GM12878 (cell line): ENCODE data around the gene GLI1. TPM values are rescaled to one million over a fixed set of nuclear protein-coding genes. Genes with fewer than 3 reads are reported as not detected.

ENCODE experiments used
- CREB1 ChIP-seq: IDR thresholded peaks from 2 replicates; pipeline ENCODE4 v1.6.1; 2012; ENCODE audit warnings: low read depth, mild to moderate bottlenecking, inconsistent platforms
- CUX1 ChIP-seq: IDR thresholded peaks from 2 replicates; pipeline ENCODE4 v1.6.1; 2012; ENCODE audit warnings: improper control_type of control experiment, low read depth, low read length; ENCODE audit not compliant: insufficient replicate concordance
- E2F8 ChIP-seq: fragments of 450-650 bp; IDR thresholded peaks from 2 replicates; pipeline ENCODE4 v1.6.1; 2018; ENCODE audit warnings: mild to moderate bottlenecking, low read depth, moderate library complexity; ENCODE audit not compliant: partially characterized antibody
- HCFC1 ChIP-seq: fragments of 150-350 bp; IDR thresholded peaks from 2 replicates; pipeline ENCODE4 v1.6.1; 2014; ENCODE audit warnings: low read length
- IKZF1 ChIP-seq: fragments of 450-650 bp; conservative IDR thresholded peaks from 2 replicates; pipeline ENCODE4 v1.6.1; 2017; ENCODE audit warnings: antibody characterized with exemption, mild to moderate bottlenecking
- IKZF2 ChIP-seq, 2 experiments: fragments of 450-650 bp; IDR thresholded peaks; 2 replicates each; pipeline ENCODE4 v1.6.1; 2017; ENCODE audit warnings: mild to moderate bottlenecking in 2 of 2, moderate library complexity in 2 of 2
- MAX ChIP-seq: IDR thresholded peaks from 2 replicates; pipeline ENCODE4 v1.6.1; 2012; ENCODE audit warnings: low read depth, low read length, improper control_type of control experiment
- POLR2A ChIP-seq: IDR thresholded peaks from 2 replicates; pipeline ENCODE4 v1.6.1; 2011; ENCODE audit warnings: low read depth, mild to moderate bottlenecking, low read length
- RELA ChIP-seq: fragments of 450-650 bp; IDR thresholded peaks from 2 replicates; pipeline ENCODE4 v1.8.0; 2014; ENCODE audit warnings: borderline replicate concordance; ENCODE audit not compliant: partially characterized antibody
- SMAD5 ChIP-seq: IDR thresholded peaks from 2 replicates; pipeline ENCODE4 v1.6.1; 2016; ENCODE audit warnings: antibody characterized with exemption, low read depth
- SPI1 ChIP-seq: IDR thresholded peaks from 2 replicates; pipeline ENCODE4 v1.6.1; 2011; ENCODE audit warnings: low read depth, mild to moderate bottlenecking, low read length, moderate library complexity, borderline replicate concordance; ENCODE audit not compliant: insufficient read depth
- TCF3 ChIP-seq: IDR thresholded peaks from 2 replicates; pipeline ENCODE4 v1.6.1; 2012; ENCODE audit warnings: low read depth, mild to moderate bottlenecking, low read length, borderline replicate concordance; ENCODE audit not compliant: insufficient read depth
- YY1 ChIP-seq: IDR thresholded peaks from 2 replicates; pipeline ENCODE4 v1.6.1; 2011; ENCODE audit warnings: low read depth, mild to moderate bottlenecking, low read length
- ZBTB40 ChIP-seq: fragments of 450-650 bp; IDR thresholded peaks from 2 replicates; pipeline ENCODE4 v1.6.1; 2016; ENCODE audit warnings: mild to moderate bottlenecking, moderate library complexity, borderline replicate concordance
- ZNF274 ChIP-seq: IDR thresholded peaks from one replicate; pipeline ENCODE4 v1.8.0; 2011; ENCODE audit not compliant: insufficient read length, insufficient read depth
- polyA plus RNA-seq, 11 experiments: library from polyadenylated mRNA; depleted of rRNA in 4 of 11; unstranded in 6 of 11; stranded (reverse) in 5 of 11; fragments of >200 nt; fragmentation: Nextera tagmentation in 4 of 11; fragmentation: Illumina TruSeq in 1 of 11; extraction: Ambion mirVana in 4 of 11; extraction: Trizol in 1 of 11; gene quantifications; 1 replicate in 1 of 11; 2 replicates in 10 of 11; pipeline versions ENCODE4 v1.2.1 to v1.2.3, GENCODE V29; 2011 to 2016; ENCODE audit warnings: inconsistent platforms in 2 of 11, missing spikeins in 2 of 11, low read depth in 1 of 11
- total RNA-seq, 4 experiments: library from RNA; depleted of rRNA in 3 of 4; stranded (reverse); fragments of >200 nt in 3 of 4; fragmentation: Illumina TruSeq in 1 of 4; extraction: Trizol in 1 of 4; gene quantifications; 2 replicates each; pipeline versions ENCODE4 v1.2.1 to v1.2.3, GENCODE V29; 2013 to 2021

Gene GLI1
- total and polyA plus RNA-seq, 10 of the 15 experiments (the other 5 are each of a cell fraction or from before 2014, with no cell fraction given) = 0.27 to 1.2 (median 0.49) TPM

- TF ChIP-seq E2F8 (no peak), POLR2A (peak; percentile 96), HCFC1 (peak; percentile 44), SMAD5 (peak; percentile 92), SPI1 (0 out of 2 replicates have a peak, but pooled peaks have one; percentile 14), CUX1 (peak; percentile 69), CREB1 (peak; percentile 97), TCF3 (peak; percentile 72; the same call in 1 of the 2 replicates), ZNF274 (no peak), IKZF1 (peak; percentile 80), RELA (peak; percentile 57), YY1 (peak; percentile 33; the same call in 1 of the 2 replicates), IKZF2 (IDR thresholded peaks at IDR 0.05) (peak; percentile 20 to 41; a peak in 2 of 4 replicates), MAX (peak; percentile 79; the same call in 1 of the 2 replicates), ZBTB40 (peak; percentile 47; the same call in 1 of the 2 replicates)
These were observed 28.5 kb upstream of the GLI1 start, which contains the start of gene R3HDM2 (continued) for GRCh38 chr12:57430931-57431566.
